ENCODE data around the gene KLHL22.

DNA sequence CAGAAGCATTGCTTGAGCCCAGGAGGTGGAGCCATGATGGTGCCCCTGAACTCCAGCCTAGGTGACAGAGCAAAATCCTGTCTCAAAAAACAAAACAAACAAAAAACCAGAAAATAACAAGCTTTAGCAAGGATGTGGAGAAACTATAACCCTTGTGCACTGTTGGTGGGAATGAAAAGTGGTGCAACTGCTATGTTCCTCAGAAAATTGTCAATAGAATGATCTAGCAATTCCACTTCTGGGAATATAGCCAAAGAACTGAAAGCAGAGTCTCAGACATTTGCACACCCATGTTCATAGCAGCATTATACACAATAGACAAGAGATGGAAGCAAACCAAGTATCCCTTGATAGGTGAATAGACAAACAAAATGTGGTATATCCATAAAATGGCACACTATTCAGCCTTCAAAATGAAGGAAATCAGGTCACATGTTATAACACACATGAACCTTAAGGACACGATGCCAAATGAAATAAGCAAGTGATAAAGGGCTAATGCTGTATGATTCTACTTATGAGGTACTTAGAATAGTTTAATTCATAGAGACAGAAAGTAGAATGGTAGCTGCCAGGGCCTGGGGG, 15.9 kb downstream of the KLHL22 start:
- TF ChIP-seq POLR2A (IDR thresholded peaks at IDR 0.05) (no peak), EP300 (IDR thresholded peaks at IDR 0.05) (no peak), POLR2AphosphoS5 (IDR thresholded peaks at IDR 0.05) (no peak)
- TF ChIP-seq, protein P1, sequence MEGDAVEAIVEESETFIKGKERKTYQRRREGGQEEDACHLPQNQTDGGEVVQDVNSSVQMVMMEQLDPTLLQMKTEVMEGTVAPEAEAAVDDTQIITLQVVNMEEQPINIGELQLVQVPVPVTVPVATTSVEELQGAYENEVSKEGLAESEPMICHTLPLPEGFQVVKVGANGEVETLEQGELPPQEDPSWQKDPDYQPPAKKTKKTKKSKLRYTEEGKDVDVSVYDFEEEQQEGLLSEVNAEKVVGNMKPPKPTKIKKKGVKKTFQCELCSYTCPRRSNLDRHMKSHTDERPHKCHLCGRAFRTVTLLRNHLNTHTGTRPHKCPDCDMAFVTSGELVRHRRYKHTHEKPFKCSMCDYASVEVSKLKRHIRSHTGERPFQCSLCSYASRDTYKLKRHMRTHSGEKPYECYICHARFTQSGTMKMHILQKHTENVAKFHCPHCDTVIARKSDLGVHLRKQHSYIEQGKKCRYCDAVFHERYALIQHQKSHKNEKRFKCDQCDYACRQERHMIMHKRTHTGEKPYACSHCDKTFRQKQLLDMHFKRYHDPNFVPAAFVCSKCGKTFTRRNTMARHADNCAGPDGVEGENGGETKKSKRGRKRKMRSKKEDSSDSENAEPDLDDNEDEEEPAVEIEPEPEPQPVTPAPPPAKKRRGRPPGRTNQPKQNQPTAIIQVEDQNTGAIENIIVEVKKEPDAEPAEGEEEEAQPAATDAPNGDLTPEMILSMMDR (IDR thresholded peaks at IDR 0.05): no peak
